DMS79 treated with DMSO at 0.1 percent for 48 hours (cell line): ENCODE results near the gene ALKBH2.
"Not testable (repeated sequence)": the region's sequence is repeated elsewhere in the genome, so short reads cannot be mapped to it uniquely, and the experiment has no call there.

Experiments used
- DNase-seq: peaks from one replicate; lab custom pipeline; 2025; lab: John Stamatoyannopoulos, UW

ALKBH2 gene

DNA sequence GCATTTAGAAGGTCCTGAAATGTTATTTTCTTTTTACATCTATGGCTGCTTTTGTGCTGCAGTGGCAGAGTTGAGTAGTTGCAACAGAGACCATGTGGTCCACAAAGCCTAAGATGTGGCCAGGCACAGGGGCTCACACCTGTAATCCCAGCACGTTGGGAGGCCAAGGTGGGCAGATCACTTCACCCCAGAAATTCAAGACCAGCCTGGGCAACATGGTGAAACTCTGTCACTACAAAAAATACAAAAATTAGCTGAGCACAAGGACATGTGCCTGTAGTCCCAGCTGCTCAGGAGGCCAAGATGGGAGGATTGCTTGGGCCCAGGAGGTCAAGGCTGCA, 27.4 kb downstream of the ALKBH2 start:
- no peak for DNase-seq

DNA sequence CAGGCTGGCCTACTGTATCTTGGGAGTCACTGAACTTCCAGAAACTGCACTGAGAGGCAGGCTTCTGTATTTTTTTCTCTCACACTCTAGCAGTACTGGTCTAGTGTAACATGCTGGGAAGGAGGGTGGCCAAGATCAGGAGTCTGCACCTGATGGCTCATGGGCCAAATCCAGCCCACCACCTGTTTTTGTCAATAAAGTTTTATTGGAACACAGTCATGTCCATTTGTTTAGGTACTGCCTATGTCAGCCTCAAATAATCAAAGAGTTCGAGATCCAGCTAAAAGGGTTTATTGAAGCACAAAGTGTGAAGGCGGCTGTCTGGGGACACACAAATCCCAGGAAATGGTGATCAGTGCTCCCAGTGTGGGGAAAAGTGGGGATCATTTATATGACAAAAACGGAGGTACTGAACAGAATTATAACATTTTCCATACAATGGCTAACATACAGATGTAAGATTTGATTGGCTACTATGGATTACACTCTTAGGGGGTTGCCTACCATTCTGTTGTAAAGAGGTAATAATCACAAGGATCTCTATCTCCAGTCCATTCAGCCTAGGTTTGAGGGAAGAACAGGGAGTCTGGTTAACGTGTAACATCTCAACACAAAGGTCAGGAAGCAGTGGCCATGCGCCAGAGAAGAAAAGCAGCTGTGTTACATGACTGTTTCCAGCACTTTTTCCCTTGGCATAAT, 28.0 kb downstream of the ALKBH2 start:
- DNase-seq: no peak

DNA sequence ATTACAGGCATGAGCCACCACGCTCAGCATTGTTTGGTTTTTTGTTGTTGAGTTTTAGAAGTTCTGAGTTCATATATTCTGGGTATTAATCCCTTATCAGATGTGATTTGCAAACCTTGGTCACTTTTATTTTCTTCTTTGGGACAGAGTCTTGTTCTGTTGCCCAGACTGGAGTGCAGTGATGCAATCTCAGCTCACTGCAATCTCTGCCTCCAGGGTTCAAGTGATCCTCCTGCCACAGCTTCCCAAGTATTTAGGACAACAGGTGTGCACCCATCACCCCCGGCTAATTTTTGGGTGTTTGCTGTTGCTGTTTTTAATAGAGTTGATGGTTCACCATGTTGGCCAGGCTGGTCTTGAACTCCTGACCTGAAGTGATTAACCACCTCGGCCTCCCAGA, 29.1 kb downstream of the ALKBH2 start:
- DNase-seq: no peak

DNA sequence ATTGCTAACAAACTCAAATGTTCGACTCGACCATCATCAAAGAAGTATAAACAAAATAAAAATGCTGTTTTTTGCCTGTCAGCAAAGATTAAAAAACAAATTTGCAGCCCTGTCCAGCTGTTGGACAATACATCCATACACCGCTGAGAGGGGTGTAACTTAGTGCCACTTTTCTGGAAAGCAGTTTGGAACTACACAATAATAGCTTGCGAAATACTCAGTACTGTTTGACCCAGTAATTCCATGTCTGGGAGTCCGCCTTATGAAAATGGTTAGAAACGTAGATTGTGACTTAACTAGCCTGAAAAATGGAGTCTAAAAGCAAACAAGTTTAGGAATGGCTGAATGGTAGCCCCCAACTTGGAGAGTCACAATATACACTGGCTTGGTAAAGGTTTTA, 34.5 kb downstream of the ALKBH2 start:
- DNase-seq: no peak

DNA sequence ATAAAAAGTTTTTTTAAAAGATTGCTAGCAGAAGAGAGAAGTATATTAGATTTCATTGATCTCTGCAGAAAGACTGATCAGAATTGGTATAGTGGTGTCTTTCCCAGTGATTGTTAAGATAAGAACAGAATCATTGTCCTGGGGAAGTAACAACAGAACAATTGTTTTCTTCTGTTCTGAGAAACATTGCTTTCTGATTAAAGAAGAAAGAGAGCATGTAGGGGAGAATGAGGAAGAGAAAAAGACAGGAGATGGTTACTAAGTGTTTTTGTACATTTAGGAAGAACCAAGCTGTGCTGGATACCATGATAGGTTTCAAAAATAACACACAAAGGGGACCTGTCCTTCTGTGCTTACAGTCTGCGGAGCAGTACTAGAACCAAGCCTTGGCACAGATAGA, 35.9 kb downstream of the ALKBH2 start:
- no peak for DNase-seq

DNA sequence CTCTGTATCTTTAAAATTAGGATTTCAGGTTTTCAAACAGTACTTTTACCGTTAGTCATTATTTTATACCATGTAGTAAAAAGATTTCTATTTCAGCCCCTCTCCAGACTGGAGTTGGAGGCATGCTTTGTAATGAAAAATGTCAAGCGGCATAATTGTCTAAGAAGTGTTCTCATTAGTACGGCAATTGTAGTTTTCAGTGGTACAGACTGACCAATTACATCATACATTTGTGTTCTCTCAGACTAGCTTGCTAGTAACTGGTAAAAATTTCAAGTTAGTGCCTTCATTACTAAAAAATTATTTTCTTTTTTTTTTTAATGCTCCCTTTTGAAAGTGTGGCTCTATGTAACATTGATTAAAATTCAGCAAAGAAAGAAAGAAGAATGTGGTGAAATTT, 36.4 kb downstream of the ALKBH2 start:
- DNase-seq: no peak

DNA sequence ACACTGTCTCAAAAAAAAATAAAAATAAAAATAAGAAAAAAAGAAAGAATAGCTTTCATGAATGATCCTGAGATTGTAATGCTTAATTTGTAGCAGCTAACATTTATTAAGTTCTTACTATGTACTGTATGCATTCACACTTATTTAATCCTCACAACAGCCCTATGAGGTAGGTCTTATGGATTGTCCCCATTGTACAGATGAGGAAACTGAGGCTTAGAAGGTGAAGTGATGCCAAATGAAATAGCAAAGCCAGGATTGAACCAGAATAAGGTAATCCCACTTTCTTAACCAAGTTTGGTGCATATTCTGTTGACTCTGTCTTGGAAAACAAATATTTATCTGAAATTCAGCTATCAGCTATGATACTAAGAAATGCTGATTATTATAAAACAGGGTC, 38.8 kb downstream of the ALKBH2 start:
- DNase-seq: no peak

DNA sequence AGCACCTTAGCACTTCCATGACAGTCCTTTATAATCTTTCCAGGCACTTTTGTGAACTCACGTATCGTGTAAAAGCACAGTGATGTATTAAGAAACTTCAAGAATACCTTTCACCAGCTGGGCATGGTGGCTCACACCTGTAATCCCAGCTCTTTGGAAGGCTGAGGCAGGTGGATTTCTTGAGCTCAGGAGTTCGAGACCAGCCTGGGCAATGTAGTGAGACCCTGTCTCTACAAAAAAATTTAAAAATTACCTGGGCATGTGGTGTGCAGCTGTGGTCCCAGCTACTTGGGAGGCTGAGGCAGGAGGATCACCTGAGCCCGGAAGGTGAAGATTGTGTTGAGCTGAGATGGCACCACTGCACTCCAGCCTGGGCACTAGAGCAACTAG, 39.2 kb downstream of the ALKBH2 start:
- DNase-seq: not testable (repeated sequence)

DNA sequence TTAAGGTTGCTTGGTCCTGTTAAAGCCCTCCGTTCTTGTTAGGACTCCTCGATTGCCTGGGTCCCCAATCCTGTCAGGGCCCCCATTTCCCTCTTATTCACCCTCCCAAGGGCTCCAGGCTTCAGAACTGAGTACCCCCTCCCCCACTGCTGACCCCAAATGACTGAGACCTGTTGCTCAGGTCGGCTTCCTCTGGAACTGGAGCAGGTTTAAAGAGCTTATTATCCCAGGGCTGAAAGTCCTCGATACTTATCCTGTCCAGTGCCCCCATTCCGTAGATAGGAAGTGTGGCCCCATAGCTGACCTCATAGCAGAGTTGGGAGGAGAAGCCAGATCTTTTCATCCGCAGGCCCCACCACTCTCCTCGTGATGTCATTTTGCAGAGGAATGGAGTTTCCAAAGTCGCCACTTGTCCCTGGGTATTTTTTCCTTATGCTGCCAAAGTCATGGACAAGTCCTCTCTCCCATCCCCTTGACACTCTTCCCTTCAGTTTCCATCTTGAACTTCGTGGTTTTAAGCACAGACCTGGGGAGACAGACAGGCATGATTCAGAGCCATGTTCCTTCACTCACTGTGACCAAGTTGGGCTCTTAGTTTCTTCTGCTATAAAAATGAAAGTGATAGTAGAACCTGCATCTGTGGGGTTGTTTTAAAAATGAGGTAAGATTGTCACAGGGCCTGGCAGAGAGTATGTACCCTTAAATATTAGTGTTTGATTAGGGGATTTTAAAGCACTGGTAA, 39.7 kb downstream of the ALKBH2 start:
- DNase-seq: no peak

DNA sequence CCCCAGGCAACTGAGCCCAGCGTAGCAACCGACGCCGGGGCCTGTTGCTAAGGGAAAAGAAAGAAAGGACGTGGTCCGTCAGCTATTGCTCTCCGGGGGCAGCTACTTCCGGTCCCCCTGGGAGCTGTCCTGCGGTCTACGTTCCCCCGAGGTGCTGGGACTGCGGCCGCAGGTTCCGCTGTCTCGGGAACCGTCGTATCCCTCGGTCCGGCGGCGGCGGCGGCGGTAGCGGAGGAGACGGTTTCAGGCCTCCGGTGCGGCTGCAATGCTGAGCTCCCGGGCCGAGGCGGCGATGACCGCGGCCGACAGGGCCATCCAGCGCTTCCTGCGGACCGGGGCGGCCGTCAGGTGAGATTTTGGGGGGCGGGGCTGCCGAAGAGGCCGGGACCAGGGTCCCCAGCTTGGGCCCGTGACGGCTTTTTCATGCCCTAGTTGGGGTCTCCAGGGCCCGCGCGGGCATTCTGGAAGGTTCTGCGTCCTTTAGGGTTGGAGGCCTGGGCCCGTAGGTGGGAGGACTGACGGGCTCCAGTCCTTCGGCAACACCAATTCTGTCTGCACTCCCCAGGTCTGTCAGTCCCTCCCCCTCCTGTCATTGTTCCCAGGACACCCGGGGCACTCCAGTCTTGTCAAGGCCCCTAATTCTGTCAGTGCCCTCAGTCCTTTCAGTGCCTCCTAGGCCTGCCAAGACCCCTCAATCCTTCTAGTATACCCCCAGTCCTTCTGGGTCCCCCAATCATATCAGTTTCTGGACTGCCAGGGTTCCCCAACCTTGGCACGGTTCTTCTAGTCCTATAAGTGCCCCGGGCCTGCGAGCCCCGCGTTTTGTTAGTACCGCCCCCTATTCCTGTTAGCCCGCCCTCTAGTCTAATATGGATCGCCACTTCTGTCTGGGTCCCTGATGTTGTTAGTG, 40.6 kb downstream of the ALKBH2 start, which contains the start of gene USP30:
TSS of gene USP30 (plus strand) at position 163 of the 910 bp plus-strand sequence. CDS start at position 266, 103 bp downstream.
- peak; percentile 80 for DNase-seq

DNA sequence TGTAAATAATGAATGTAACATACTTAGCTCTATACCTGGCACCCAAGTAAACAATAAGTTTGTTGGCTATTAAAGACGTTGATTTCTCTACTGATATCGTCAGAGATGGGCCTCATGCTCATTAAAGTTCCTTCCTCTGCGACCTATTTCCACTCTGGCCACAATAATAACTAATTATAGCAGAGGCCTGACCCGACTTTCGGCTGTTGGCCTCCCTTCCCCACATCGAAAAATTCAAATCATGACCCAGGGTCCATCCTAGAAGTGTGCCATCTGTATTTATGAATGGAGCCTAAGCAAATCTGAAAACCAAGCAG, 41.2 kb downstream of the ALKBH2 start:
- no peak for DNase-seq

DNA sequence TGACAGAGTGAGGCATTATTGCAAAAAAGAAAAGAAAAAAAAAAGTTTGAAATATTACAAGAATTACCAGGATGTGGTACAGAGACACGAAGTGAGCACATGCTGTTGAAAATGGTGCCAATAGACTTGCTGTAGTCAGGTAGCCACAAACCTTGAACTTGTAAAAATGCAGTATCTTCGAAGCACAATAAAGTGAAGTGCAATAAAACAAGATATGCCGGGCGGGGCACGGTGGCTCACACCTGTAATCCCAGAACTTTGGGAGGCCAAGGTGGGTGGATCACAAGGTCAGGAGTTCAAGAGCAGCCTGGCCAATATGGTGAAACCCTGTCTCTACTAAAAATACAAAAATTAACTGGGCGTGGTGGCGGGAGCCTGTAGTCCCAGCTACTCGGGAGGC, 43.5 kb downstream of the ALKBH2 start:
- DNase-seq: not testable (repeated sequence)

DNA sequence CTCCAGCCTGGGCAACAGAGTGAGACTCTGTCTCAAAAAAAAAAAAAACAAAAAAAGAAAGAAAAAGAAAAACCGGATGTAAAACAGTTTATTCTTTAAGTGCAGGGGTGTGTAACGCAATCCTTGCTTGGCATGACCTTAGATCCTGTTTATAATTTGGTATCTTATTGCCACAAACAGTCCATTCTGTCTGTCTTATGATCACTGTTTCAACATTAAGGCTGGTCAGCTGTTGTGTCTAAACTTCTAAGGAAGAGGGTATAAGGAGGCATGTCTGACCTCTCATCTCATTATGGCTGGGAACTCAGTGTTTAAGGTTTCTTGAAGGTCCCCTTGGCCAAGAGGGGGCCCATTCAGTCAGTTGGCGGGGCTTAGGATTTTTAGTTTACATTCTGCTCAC, 44.6 kb downstream of the ALKBH2 start:
- not testable (repeated sequence) for DNase-seq

DNA sequence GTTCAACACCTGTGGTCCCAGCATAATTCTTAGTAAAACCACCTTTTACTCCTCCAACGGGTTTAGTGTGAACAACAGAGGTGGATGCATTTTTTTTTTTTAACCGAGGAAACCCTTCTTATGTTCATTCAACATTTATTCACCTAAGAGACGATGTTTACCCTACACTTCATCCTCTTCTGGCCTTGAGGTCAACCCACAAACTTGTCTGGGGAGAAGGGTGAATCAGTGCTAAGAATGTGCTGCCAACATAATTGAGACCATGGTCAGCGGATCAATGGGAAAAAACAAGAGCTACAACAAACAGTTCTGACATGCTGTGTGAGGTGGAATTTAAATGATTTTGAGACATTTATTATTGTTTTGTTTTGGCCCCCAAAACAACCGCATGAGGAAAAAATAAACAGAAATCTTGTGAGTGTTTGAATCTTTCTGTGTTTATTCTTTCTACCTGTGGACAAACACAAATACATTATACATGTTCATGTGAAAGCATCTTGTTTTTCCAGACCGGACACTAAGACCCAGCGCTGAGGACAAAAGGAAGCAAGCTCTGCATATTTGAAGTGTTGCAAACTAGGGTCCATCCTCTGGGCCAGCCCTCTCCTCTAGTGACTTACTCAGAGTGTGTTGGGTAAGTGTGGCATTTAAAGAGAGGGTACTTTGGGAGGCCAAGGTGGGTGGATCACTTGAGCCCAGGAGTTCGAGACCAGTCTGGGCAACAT, 46.0 kb downstream of the ALKBH2 start:
- DNase-seq: no peak

DNA sequence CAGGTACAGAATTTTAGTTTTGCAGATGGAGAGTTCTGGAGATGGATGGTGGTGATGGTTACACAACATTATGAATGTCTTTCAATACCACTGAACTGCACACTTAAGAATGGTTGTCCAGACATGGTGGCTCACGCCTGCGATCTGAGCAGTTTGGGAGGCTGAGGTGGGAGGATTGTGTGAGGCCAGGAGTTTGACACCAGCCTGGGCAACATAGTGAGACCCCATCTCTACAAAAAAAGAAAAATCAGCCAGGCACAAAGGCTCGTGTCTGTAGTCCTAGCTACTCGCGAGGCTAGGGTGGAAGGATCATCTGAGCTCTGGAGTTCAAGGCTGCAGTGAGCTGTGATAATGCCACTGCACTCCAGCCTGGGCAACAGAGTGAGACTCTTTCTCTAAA, 49.0 kb downstream of the ALKBH2 start:
- DNase-seq: no peak
